ENCODE data around the gene MAP3K2.

The MAP3K2 gene

DNA sequence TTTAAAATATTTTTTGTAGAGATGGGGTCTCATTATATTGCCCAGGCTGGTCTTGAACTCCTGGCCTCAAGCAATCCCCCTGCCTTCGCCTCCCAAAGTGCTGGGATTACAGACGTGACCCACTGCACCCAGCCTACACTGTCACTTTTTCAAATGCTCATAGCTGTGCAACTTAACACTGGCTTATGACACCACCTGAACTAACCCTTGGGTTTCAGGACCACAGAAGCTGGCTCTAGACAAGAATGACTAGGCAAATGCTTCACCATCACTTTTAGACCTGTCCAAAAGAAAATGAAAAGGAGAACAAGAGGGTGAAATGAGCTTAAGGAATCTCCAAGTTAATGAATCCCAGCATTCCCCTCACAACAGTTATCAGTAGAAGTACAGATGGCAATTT is 107.1 kb downstream of the MAP3K2 start:
- TF ChIP-seq, protein P1, sequence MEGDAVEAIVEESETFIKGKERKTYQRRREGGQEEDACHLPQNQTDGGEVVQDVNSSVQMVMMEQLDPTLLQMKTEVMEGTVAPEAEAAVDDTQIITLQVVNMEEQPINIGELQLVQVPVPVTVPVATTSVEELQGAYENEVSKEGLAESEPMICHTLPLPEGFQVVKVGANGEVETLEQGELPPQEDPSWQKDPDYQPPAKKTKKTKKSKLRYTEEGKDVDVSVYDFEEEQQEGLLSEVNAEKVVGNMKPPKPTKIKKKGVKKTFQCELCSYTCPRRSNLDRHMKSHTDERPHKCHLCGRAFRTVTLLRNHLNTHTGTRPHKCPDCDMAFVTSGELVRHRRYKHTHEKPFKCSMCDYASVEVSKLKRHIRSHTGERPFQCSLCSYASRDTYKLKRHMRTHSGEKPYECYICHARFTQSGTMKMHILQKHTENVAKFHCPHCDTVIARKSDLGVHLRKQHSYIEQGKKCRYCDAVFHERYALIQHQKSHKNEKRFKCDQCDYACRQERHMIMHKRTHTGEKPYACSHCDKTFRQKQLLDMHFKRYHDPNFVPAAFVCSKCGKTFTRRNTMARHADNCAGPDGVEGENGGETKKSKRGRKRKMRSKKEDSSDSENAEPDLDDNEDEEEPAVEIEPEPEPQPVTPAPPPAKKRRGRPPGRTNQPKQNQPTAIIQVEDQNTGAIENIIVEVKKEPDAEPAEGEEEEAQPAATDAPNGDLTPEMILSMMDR (IDR thresholded peaks at IDR 0.05; ENCODE audit: low read depth, low read length) = no peak

DNA sequence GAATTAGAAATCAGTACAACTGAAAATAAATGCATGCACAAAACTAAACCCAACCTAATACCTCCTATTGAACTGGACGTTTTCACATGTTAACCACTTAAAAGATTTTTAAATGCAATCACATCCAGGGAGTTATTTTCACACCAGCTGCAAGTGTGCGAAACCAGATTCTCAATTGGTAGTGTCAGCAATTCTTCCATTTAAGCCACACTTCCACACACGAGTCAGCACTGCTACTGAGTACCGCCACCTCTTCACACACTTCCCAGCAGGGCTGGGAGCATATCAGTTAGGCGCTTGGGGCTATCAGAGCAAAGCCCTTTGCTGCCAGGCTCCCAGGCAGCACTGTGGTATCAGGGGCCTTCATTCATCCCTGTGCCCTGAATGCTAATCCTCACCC is 108.0 kb downstream of the MAP3K2 start:
- Histone ChIP-seq H3K36me3 (peaks cover 16% of the 10 kb centered on the region), H3K9me3 (no peaks in the 10 kb centered on the region), H3K4me1 (no peaks in the 10 kb centered on the region), H3K27me3 (no peaks in the 10 kb centered on the region), H3K4me3 (ENCODE audit: low read depth, low read length) (no peak overlapping the region)
- TF ChIP-seq, protein P1 (IDR thresholded peaks at IDR 0.05; ENCODE audit: low read depth, low read length) = no peak
- DNase-seq = no peak

More for the DNA sequence above, 107.1 kb downstream of the MAP3K2 start:
- Histone ChIP-seq H3K4me1 (no peaks in the 10 kb centered on the region), H3K9me3 (no peaks in the 10 kb centered on the region), H3K4me3 (ENCODE audit: low read depth, low read length) (no peak overlapping the region), H3K36me3 (peaks cover 20% of the 10 kb centered on the region), H3K27me3 (no peaks in the 10 kb centered on the region)
- no peak for DNase-seq

DNA sequence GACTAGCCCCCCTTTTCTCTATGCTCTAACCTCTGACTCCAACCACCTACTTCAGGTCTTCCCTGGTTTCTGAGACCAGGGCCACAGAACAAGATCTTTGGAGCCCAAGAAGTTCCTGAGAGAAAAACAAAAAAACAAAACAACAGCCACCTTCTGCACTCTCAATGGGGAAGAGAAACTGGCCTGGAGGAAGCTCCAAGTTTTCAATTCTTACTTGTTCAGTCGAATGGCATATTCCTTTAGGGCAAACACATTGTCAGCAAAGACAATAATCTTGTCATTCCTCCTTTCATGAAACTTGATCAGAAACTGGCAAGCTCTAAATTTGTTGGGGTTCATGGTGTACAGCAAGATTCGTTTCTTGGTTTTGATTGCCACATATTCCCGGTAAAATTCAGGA is 108.8 kb downstream of the MAP3K2 start:
- no peak for DNase-seq
- H3K4me3 ChIP-seq (ENCODE audit: low read depth, low read length) = no peak overlapping the region
- TF ChIP-seq, protein P1 (IDR thresholded peaks at IDR 0.05; ENCODE audit: low read depth, low read length) = no peak
- peaks cover 9% of the 10 kb centered on the region for H3K36me3 ChIP-seq
- H3K27me3 ChIP-seq = no peaks in the 10 kb centered on the region
- no peaks in the 10 kb centered on the region for H3K4me1 ChIP-seq
- H3K9me3 ChIP-seq = no peaks in the 10 kb centered on the region

DNA sequence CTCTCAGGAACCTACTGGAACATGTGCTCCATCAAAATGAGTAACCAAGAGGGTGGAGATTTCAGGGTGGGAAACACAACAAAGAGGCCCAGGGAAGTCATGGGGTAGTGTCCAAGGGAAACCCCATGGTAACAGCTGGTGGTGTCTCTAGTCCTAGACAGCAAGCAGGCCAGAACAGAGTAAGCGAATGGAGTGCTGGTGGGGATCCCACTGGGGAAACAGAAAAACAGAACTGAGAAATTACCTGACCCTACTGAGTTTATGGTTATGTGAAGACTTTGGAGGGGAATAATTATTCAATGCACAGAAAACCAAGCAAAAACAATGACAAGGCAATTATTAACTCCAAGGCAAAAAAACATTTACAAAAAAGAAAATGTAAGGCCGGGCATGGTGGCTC is 110.7 kb downstream of the MAP3K2 start:
- DNase-seq = no peak
- TF ChIP-seq, protein P1 (IDR thresholded peaks at IDR 0.05; ENCODE audit: low read depth, low read length) = no peak
- Histone ChIP-seq H3K36me3 (peaks cover 2% of the 10 kb centered on the region; the same call in 1 of the 2 replicates), H3K27me3 (no peaks in the 10 kb centered on the region), H3K9me3 (no peaks in the 10 kb centered on the region), H3K4me3 (ENCODE audit: low read depth, low read length) (no peak overlapping the region), H3K4me1 (no peaks in the 10 kb centered on the region)

- Histone ChIP-seq H3K9me3 (no peaks in the 10 kb centered on the region), H3K36me3 (peaks cover 5% of the 10 kb centered on the region), H3K4me3 (ENCODE audit: low read depth, low read length) (no peak overlapping the region), H3K27me3 (no peaks in the 10 kb centered on the region), H3K4me1 (no peaks in the 10 kb centered on the region)
- no peak for DNase-seq
- TF ChIP-seq, protein P1 (IDR thresholded peaks at IDR 0.05; ENCODE audit: low read depth, low read length) = no peak
Observed at GRCh38 chr2:127275789-127276188, 112.0 kb downstream of the MAP3K2 start.

DNA sequence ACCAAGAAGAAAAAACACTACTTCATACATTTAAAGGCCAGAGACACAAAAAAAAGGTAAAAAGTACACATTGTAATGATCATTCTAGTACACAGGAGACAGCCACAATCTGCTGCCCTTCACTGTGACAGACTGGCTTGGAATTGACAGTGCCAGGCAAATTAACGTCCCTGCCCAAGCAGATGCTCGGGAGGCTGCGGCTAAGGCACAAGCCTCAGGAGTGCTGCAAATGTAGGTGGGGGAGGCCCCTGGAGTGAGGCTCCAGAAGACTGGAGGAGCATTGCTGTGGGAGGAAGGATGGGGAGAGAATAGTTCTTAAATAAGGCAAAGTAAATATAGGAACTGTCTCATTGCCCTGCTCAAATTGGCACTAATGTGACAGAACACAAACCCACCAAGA is 112.4 kb downstream of the MAP3K2 start:
- TF ChIP-seq, protein P1 (IDR thresholded peaks at IDR 0.05; ENCODE audit: low read depth, low read length) = no peak
- DNase-seq = no peak
- Histone ChIP-seq H3K4me1 (no peaks in the 10 kb centered on the region), H3K4me3 (ENCODE audit: low read depth, low read length) (no peak overlapping the region), H3K27me3 (no peaks in the 10 kb centered on the region), H3K36me3 (peaks cover 8% of the 10 kb centered on the region), H3K9me3 (no peaks in the 10 kb centered on the region)

All from BE2C (cell line).